Activated CD8-positive, alpha-beta memory T cell treated with anti-CD3 and anti-CD28 coated beads, Interleukin-2, amount 10 ng/mL, durations not matched to agents 7 days and 5 days (primary cell): Measurements from ENCODE around the gene TBC1D3B. TPM values are rescaled to one million over a fixed set of nuclear protein-coding genes. Genes with fewer than 3 reads are reported as not detected.
"Not testable (repeated sequence)": the region's sequence is repeated elsewhere in the genome, so short reads cannot be mapped to it uniquely, and the experiment has no call there.

Experiments
- ATAC-seq: fragments of 150-1000 bp; cut with Tn5 transposase; one replicate; pipeline ENCODE4 v1.10.0; 2021; ENCODE audit warnings: moderate library complexity
- CTCF ChIA-PET: fragments of 350-600 bp; sonication (Branson Sonifier 250); formaldehyde crosslinking; loops from one replicate; lab custom pipeline; 2021; ENCODE audit warnings: antibody characterized with exemption; lab: Charles Lee
- DNase-seq: peaks from one replicate; pipeline ENCODE4 v3.0.0-alpha.2; 2020
- H3K27ac Mint-ChIP-seq: one replicate; pipeline ENCODE4 v1.8.0; 2021; ENCODE audit warnings: mild to moderate bottlenecking, mixed read lengths
- H3K27me3 Mint-ChIP-seq: one replicate; pipeline ENCODE4 v1.8.0; 2021; ENCODE audit warnings: mixed read lengths
- H3K36me3 Mint-ChIP-seq: one replicate; pipeline ENCODE4 v1.8.0; 2021; ENCODE audit warnings: mild to moderate bottlenecking, mixed read lengths
- H3K4me1 Mint-ChIP-seq: one replicate; pipeline ENCODE4 v1.8.0; 2021; ENCODE audit warnings: mixed read lengths
- H3K4me3 Mint-ChIP-seq: one replicate; pipeline ENCODE4 v1.8.0; 2021; ENCODE audit warnings: mild to moderate bottlenecking, moderate library complexity, mixed read lengths
- H3K9me3 Mint-ChIP-seq: one replicate; pipeline ENCODE4 v1.8.0; 2022; ENCODE audit warnings: low read depth, mixed read lengths
- total RNA-seq, 2 experiments: library from RNA; stranded (reverse); gene quantifications; one replicate each; pipeline ENCODE4 v1.2.3, GENCODE V29; 2021

TBC1D3B gene
- 1 to 10 TPM; 5.8 to 9.9 TPM for total RNA-seq

GRCh38 chr17:36176536-36176935, at the start of gene TBC1D3B:
TBC1D3B (minus strand) TSS chr17:36176636; CDS start chr17:36175050, 1,586 bp downstream.
- H3K36me3 Mint-ChIP-seq, H3K4me1 Mint-ChIP-seq, H3K27ac Mint-ChIP-seq, CTCF ChIA-PET, DNase-seq, H3K4me3 Mint-ChIP-seq, H3K27me3 Mint-ChIP-seq, H3K9me3 Mint-ChIP-seq, ATAC-seq: not testable (repeated sequence)

- H3K4me1 Mint-ChIP-seq, H3K27ac Mint-ChIP-seq, ATAC-seq, H3K4me3 Mint-ChIP-seq, H3K27me3 Mint-ChIP-seq, CTCF ChIA-PET, H3K9me3 Mint-ChIP-seq, DNase-seq: not testable (repeated sequence)
- peaks cover 11% of the 10 kb centered on the region for H3K36me3 Mint-ChIP-seq
Observed at GRCh38 chr17:36222967-36223366, 46.5 kb upstream of the TBC1D3B start.

GRCh38 chr17:36221581-36222100, 45.2 kb upstream of the TBC1D3B start:
- H3K27ac Mint-ChIP-seq, CTCF ChIA-PET, H3K9me3 Mint-ChIP-seq: not testable (repeated sequence)

GRCh38 chr17:36220737-36221580, 44.5 kb upstream of the TBC1D3B start:
- H3K4me3 Mint-ChIP-seq, H3K9me3 Mint-ChIP-seq, CTCF ChIA-PET, H3K27ac Mint-ChIP-seq, H3K27me3 Mint-ChIP-seq, H3K4me1 Mint-ChIP-seq, DNase-seq, ATAC-seq: not testable (repeated sequence)
- H3K36me3 Mint-ChIP-seq: peaks cover 15% of the 10 kb centered on the region

More at GRCh38 chr17:36221581-36222100, 45.2 kb upstream of the TBC1D3B start:
- peaks cover 15% of the 10 kb centered on the region for H3K36me3 Mint-ChIP-seq
- not testable (repeated sequence) for DNase-seq, H3K4me1 Mint-ChIP-seq, H3K4me3 Mint-ChIP-seq, H3K27me3 Mint-ChIP-seq, ATAC-seq

GRCh38 chr17:36219556-36219955, 43.1 kb upstream of the TBC1D3B start:
- not testable (repeated sequence) for ATAC-seq, DNase-seq, H3K27ac Mint-ChIP-seq, H3K9me3 Mint-ChIP-seq, H3K4me3 Mint-ChIP-seq, H3K27me3 Mint-ChIP-seq
- CTCF ChIA-PET: interaction anchor here (1.3 kb wide), 1 partner anchor 27 kb away, joined by 5 read pairs; no protein-coding TSS in a partner anchor
- H3K4me1 Mint-ChIP-seq: peaks cover 12% of the 10 kb centered on the region
- H3K36me3 Mint-ChIP-seq: peaks cover 15% of the 10 kb centered on the region

GRCh38 chr17:36215406-36216308, 39.2 kb upstream of the TBC1D3B start:
- CTCF ChIA-PET: interaction anchor here (0.9 to 1.4 kb wide), 3 partner anchors 11 to 20 kb away, joined by 3 to 5 read pairs (median 3); partner anchors contain the start of genes CCL3L1 and CCL3L3

GRCh38 chr17:36214918-36215317, 38.5 kb upstream of the TBC1D3B start:
- no peak for DNase-seq
- H3K36me3 Mint-ChIP-seq: peaks cover 16% of the 10 kb centered on the region
- H3K27ac Mint-ChIP-seq: no peak overlapping the region
- peaks cover 6% of the 10 kb centered on the region for H3K9me3 Mint-ChIP-seq
- no peak overlapping the region for H3K4me3 Mint-ChIP-seq
- ATAC-seq: peak; percentile 24
- H3K27me3 Mint-ChIP-seq: no peaks in the 10 kb centered on the region
- H3K4me1 Mint-ChIP-seq: peaks cover 50% of the 10 kb centered on the region
- CTCF ChIA-PET: interaction anchor here (0.9 to 1.4 kb wide), 3 partner anchors 10 to 19 kb away, joined by 3 to 5 read pairs (median 3); partner anchors contain the start of genes CCL3L1 and CCL3L3

More at GRCh38 chr17:36215406-36216308, 39.2 kb upstream of the TBC1D3B start:
- not testable (repeated sequence) for H3K27me3 Mint-ChIP-seq, ATAC-seq, H3K4me3 Mint-ChIP-seq, DNase-seq, H3K27ac Mint-ChIP-seq, H3K9me3 Mint-ChIP-seq
- peaks cover 42% of the 10 kb centered on the region for H3K4me1 Mint-ChIP-seq
- peaks cover 16% of the 10 kb centered on the region for H3K36me3 Mint-ChIP-seq

- ATAC-seq (no peak), DNase-seq (no peak)
- CTCF ChIA-PET: interaction anchor here (0.9 to 1.4 kb wide), 2 partner anchors 18 to 269 kb away, joined by 3 to 5 read pairs; partner anchors contain the start of genes CCL3L1 and CCL3L3
- no peak overlapping the region for H3K4me3 Mint-ChIP-seq
- peaks cover 54% of the 10 kb centered on the region for H3K4me1 Mint-ChIP-seq
- H3K27ac Mint-ChIP-seq: no peak overlapping the region
- peaks cover 11% of the 10 kb centered on the region for H3K36me3 Mint-ChIP-seq
- H3K27me3 Mint-ChIP-seq: no peaks in the 10 kb centered on the region
- peaks cover 6% of the 10 kb centered on the region for H3K9me3 Mint-ChIP-seq
Observed at GRCh38 chr17:36213695-36214094, 37.3 kb upstream of the TBC1D3B start.

- peaks cover 3% of the 10 kb centered on the region for H3K9me3 Mint-ChIP-seq
- H3K4me3 Mint-ChIP-seq: no peak overlapping the region
- H3K4me1 Mint-ChIP-seq: peaks cover 54% of the 10 kb centered on the region
- peaks cover 5% of the 10 kb centered on the region for H3K36me3 Mint-ChIP-seq
- CTCF ChIA-PET: interaction anchor here (1.9 kb wide), 1 partner anchor 11 kb away, joined by 7 read pairs; no protein-coding TSS in a partner anchor
- no peak for ATAC-seq
- no peak for DNase-seq
- H3K27ac Mint-ChIP-seq: no peak overlapping the region
- no peaks in the 10 kb centered on the region for H3K27me3 Mint-ChIP-seq
Observed at GRCh38 chr17:36212966-36213365, 36.5 kb upstream of the TBC1D3B start.

GRCh38 chr17:36212272-36212605, 35.8 kb upstream of the TBC1D3B start:
- no peak for ATAC-seq

GRCh38 chr17:36211484-36212271, 35.2 kb upstream of the TBC1D3B start:
- peak; percentile 16 for ATAC-seq
- not testable (repeated sequence) for DNase-seq, H3K27me3 Mint-ChIP-seq, H3K9me3 Mint-ChIP-seq, H3K36me3 Mint-ChIP-seq
- H3K4me3 Mint-ChIP-seq: peak overlapping the region; percentile 42
- CTCF ChIA-PET: interaction anchor here (0.6 to 1.9 kb wide), 2 partner anchors 10 to 26 kb away, joined by 3 to 7 read pairs; no protein-coding TSS in a partner anchor
- peaks cover 63% of the 10 kb centered on the region for H3K4me1 Mint-ChIP-seq
- peak overlapping the region; percentile 76 for H3K27ac Mint-ChIP-seq

More at GRCh38 chr17:36212272-36212605, 35.8 kb upstream of the TBC1D3B start:
- peaks cover 57% of the 10 kb centered on the region for H3K4me1 Mint-ChIP-seq
- peaks cover 1% of the 10 kb centered on the region for H3K36me3 Mint-ChIP-seq
- DNase-seq: no peak
- no peaks in the 10 kb centered on the region for H3K27me3 Mint-ChIP-seq
- CTCF ChIA-PET: interaction anchor here (1.9 kb wide), 1 partner anchor 10 kb away, joined by 7 read pairs; no protein-coding TSS in a partner anchor
- H3K9me3 Mint-ChIP-seq: no peaks in the 10 kb centered on the region
- H3K27ac Mint-ChIP-seq: peak overlapping the region; percentile 76
- H3K4me3 Mint-ChIP-seq: no peak overlapping the region
